Measurements from ENCODE around the gene PPP2R2C.

PPP2R2C gene

GRCh38 chr4:6324999-6325787 lies 147.2 kb downstream of the PPP2R2C start:
- DNase-seq = no peak

GRCh38 chr4:6324461-6324998 lies 147.9 kb downstream of the PPP2R2C start:
- no peak for DNase-seq

GRCh38 chr4:6322761-6323566 lies 149.4 kb downstream of the PPP2R2C start:
- no peak for DNase-seq

- DNase-seq = no peak
These were observed 150.2 kb downstream of the PPP2R2C start for GRCh38 chr4:6322067-6322760.

- DNase-seq = no peak
These were observed 151.1 kb downstream of the PPP2R2C start for GRCh38 chr4:6321361-6321760.

- no peak for DNase-seq
These were observed 151.8 kb downstream of the PPP2R2C start for GRCh38 chr4:6320663-6321062.

- DNase-seq = no peak
These were observed 152.8 kb downstream of the PPP2R2C start for GRCh38 chr4:6319530-6320150.

- DNase-seq = no peak
These were observed 154.2 kb downstream of the PPP2R2C start for GRCh38 chr4:6318206-6318605.

GRCh38 chr4:6316461-6317003 lies 155.9 kb downstream of the PPP2R2C start:
- DNase-seq = no peak

GRCh38 chr4:6313216-6313615 lies 159.2 kb downstream of the PPP2R2C start:
- no peak for DNase-seq

- no peak for DNase-seq
These were observed 162.6 kb downstream of the PPP2R2C start for GRCh38 chr4:6309777-6310176.

- DNase-seq = no peak
These were observed 163.3 kb downstream of the PPP2R2C start for GRCh38 chr4:6308899-6309643.

GRCh38 chr4:6307891-6308290 lies 164.5 kb downstream of the PPP2R2C start:
- no peak for DNase-seq

GRCh38 chr4:6307230-6307629 lies 165.2 kb downstream of the PPP2R2C start:
- DNase-seq = no peak

- no peak for DNase-seq
These were observed 166.1 kb downstream of the PPP2R2C start for GRCh38 chr4:6306299-6306698.

- DNase-seq = no peak
These were observed 168.5 kb downstream of the PPP2R2C start for GRCh38 chr4:6303943-6304342.

- DNase-seq = no peak
These were observed 169.5 kb downstream of the PPP2R2C start for GRCh38 chr4:6302869-6303268.

GRCh38 chr4:6301732-6302442 lies 170.5 kb downstream of the PPP2R2C start:
- no peak for DNase-seq

GRCh38 chr4:6301051-6301731 lies 171.2 kb downstream of the PPP2R2C start:
- DNase-seq = no peak

- no peak for DNase-seq
These were observed 172.1 kb downstream of the PPP2R2C start for GRCh38 chr4:6300359-6300758.

Data from stimulated activated CD4-positive, alpha-beta T cell treated with anti-CD3 and anti-CD28 coated beads, Interleukin-12 subunit alpha, Interleukin-12 subunit beta, amount 100 ng/mL, for 4 hours (primary cell).